ENCODE measurements around the gene ESPNL. TPM values are rescaled to one million over a fixed set of nuclear protein-coding genes. Genes with fewer than 3 reads are reported as not detected.
A peak's percentile ranks its signal among the peaks of the same experiment; 100 is the strongest.

Gene ESPNL
- total RNA-seq, 4 donors from 2014 or later: 0.27 to 2.5 TPM; not detected in 2

- Histone ChIP-seq H3K36me3 (no peaks in the 10 kb centered on the region), H3K27me3 (no peaks in the 10 kb centered on the region), H3K4me3 (no peak overlapping the region), H3K9me3 (no peaks in the 10 kb centered on the region), H3K4me1 (no peaks in the 10 kb centered on the region), H3K27ac (peak overlapping the region in 1 of 4 donors; percentile 22)
- DNase-seq: no peak
- TF ChIP-seq CTCF (IDR thresholded peaks at IDR 0.05) (no peak), POLR2A (IDR thresholded peaks at IDR 0.05) (no peak)
Measured at GRCh38 chr2:238151628-238152235, 51.6 kb downstream of the ESPNL start.

- DNase-seq: no peak
- TF ChIP-seq CTCF (IDR thresholded peaks at IDR 0.05): no peak
- no peak for TF ChIP-seq POLR2A (IDR thresholded peaks at IDR 0.05)
- H3K27me3 ChIP-seq: peaks cover 0 to under 1% of the 10 kb centered on the region in 2 donors
- H3K36me3 ChIP-seq: no peaks in the 10 kb centered on the region
- H3K27ac ChIP-seq: peak overlapping the region in 1 of 4 donors; percentile 22
- no peaks in the 10 kb centered on the region for H3K9me3 ChIP-seq
- H3K4me3 ChIP-seq: no peak overlapping the region
- no peaks in the 10 kb centered on the region for H3K4me1 ChIP-seq
Measured at GRCh38 chr2:238152771-238153688, 52.9 kb downstream of the ESPNL start.

- DNase-seq: no peak
- Histone ChIP-seq H3K27ac (peak overlapping the region in 1 of 4 donors; percentile 62), H3K36me3 (no peaks in the 10 kb centered on the region), H3K4me3 (no peak overlapping the region), H3K4me1 (peaks cover 0 to 10% (median 4%) of the 10 kb centered on the region in 4 donors), H3K9me3 (no peaks in the 10 kb centered on the region), H3K27me3 (peaks cover 0 to 7% of the 10 kb centered on the region in 2 donors)
- no peak for TF ChIP-seq CTCF (IDR thresholded peaks at IDR 0.05)
- no peak for TF ChIP-seq POLR2A (IDR thresholded peaks at IDR 0.05)
Measured at GRCh38 chr2:238154570-238154969, 54.4 kb downstream of the ESPNL start.

GRCh38 chr2:238155051-238155760 lies 55.1 kb downstream of the ESPNL start:
- Histone ChIP-seq H3K9me3 (no peaks in the 10 kb centered on the region), H3K27me3 (peaks cover 0 to 7% of the 10 kb centered on the region in 2 donors), H3K4me1 (peaks cover 0 to 17% (median 7%) of the 10 kb centered on the region in 4 donors), H3K4me3 (no peak overlapping the region), H3K36me3 (no peaks in the 10 kb centered on the region), H3K27ac (peak overlapping the region in 2 of 4 donors; percentile 25 to 62)
- TF ChIP-seq CTCF (IDR thresholded peaks at IDR 0.05) (no peak), POLR2A (IDR thresholded peaks at IDR 0.05) (no peak)
- DNase-seq: no peak
